Right hindlimb (tissue), 1 donor: ENCODE measurements around the gene TPD52L1.
"Not testable (repeated sequence)": the region's sequence is repeated elsewhere in the genome, so short reads cannot be mapped to it uniquely, and the experiment has no call there.

Experiments
- DNase-seq: peaks from one replicate; pipeline ENCODE4 v3.0.0-alpha.2; 2018

The TPD52L1 gene

GRCh38 chr6:125277838-125278237, 124.3 kb downstream of the TPD52L1 start:
- DNase-seq = no peak

GRCh38 chr6:125279961-125280360, 126.4 kb downstream of the TPD52L1 start:
- DNase-seq = no peak

GRCh38 chr6:125280370-125281035, 126.9 kb downstream of the TPD52L1 start:
- DNase-seq = not testable (repeated sequence)

GRCh38 chr6:125282470-125282869, 128.9 kb downstream of the TPD52L1 start:
- not testable (repeated sequence) for DNase-seq

GRCh38 chr6:125285353-125285752, 131.8 kb downstream of the TPD52L1 start:
- DNase-seq = no peak

DNA sequence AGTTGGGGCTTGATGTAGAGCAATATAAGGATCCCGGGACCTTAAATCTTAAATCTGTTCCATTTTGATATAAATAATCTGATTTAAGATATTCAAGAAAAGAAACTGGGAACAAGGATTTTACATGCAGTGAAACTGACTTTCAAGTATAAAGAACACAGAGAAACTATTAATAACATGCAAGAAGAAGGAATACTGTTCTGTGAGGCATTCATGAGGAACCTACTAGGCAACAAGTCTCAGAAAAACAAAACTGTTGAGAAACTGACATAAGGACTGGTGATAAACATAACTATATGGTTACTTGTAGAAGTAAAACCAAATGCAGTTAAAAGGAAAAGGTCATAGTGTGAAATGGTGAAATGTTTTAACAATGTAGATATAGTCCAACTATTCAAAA, 132.4 kb downstream of the TPD52L1 start:
- DNase-seq = no peak

GRCh38 chr6:125287718-125288117, 134.1 kb downstream of the TPD52L1 start:
- DNase-seq = no peak

- DNase-seq = no peak
These were observed 140.0 kb downstream of the TPD52L1 start for GRCh38 chr6:125293587-125293986.

GRCh38 chr6:125294036-125294435, 140.5 kb downstream of the TPD52L1 start:
- DNase-seq = no peak

DNA sequence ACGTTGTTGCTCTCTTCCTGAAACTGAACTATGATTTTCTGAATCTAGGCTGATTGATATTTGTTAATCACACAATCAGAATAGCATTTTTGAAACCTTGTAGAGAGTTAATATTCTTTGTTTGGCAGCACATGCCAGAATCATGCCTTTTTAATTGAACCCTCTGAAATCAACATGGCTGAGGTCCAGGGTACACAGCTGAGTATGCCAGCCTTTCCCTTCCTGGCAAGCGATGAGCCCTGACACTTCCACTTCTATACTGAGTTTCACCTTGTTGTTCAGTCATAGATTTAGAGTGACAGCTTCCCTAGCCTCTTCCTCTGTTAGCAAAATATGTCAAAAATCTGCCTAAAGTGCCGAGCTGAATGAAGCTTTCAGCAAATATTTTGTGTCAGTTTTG, 141.4 kb downstream of the TPD52L1 start:
- DNase-seq = no peak

- no peak for DNase-seq
These were observed 142.9 kb downstream of the TPD52L1 start for GRCh38 chr6:125296471-125296870.

DNA sequence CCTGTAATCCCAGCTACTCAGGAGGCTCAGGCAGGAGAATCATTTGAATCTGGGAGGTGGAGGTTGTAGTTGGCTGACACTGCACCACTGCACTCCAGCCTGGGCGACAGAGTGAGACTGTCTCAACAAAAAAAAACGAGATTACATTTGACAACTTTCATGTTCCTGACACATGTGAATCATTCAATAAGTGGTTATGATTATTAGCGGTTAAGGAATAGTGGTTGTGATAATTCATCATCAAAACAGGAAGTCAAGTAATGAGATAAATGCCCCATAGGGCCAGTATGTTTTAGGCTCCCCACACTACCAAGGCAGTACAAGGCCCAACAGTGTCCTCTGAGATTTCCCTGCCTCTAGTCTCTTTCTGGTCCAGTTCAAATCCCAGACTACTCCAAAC, 145.7 kb downstream of the TPD52L1 start:
- DNase-seq = no peak

DNA sequence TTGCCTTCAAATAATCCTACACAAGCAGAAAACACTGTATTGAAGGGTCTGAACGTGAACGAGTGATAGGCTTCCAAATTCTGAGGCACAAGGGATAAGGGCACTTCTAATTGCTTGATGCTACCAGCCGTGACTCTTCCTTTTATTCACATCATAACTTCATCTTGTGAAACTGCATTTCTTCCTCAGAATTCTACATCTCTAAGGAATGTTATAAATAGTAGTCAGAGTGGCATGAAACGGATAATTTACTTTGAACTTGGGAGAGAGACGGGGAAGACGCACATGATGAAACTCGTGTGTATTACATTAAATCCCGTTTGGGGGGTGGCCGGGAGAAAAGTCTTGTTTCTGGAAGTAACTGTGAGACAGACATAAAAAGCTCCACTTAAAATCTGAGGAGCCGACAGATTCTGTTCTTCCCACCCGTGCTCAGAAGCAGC, 147.4 kb downstream of the TPD52L1 start:
- no peak for DNase-seq

DNA sequence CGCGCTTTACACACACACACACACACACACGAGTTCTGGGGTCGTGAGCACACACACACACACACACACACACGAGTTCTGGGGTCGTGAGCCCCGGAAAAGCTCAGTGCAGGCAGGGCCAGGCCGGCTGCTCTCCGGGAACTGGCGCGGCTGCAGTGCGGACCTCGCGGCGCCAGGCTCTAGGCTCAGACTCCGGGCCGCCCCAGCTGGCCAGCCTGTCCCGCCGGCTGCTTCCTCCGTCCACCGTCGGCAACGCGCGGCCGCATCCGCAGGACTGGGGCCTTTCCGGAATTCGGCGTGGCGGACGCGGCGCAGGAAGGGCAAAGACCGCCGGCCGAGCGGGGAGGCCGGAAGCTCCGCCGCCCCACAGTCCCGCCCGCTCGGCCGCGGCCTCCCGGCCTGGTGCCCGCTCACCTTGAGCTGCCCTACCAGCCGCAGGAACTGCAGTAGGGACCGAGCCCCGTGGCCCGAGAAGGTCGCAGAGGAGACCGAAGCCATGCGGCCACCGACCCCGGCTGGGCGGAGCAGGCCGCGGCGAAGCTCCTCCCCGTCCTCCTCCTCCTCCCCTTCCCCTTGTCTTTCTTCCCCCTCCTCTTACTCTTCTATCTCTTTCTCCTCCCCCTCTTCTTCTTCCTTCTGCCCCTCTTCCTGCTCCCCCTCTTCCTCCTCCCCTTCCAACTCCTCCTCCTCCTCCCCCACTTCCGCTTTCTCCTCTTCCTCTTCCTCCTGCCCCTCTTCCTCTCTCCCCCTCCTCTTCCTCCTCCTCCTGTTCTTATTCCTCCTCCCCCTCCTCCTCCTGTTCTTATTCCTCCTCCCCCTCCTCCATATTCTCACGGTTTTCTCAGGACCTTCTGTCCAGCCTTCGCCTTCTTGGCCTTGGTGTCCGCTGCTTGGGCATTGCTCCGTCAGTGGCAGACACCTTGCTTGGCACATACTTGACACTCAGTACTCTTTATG, 148.1 kb downstream of the TPD52L1 start, which contains the start of gene HDDC2:
Gene HDDC2 (minus strand): TSS at position 533 of the 957 bp plus-strand sequence. CDS start 35 bp downstream, at position 498.
- peak; percentile 84 for DNase-seq

GRCh38 chr6:125302840-125303511, 149.4 kb downstream of the TPD52L1 start:
- DNase-seq = no peak

- DNase-seq = no peak
These were observed 149.9 kb downstream of the TPD52L1 start for GRCh38 chr6:125303512-125303854.

GRCh38 chr6:125304970-125305660, 151.5 kb downstream of the TPD52L1 start:
- no peak for DNase-seq

DNA sequence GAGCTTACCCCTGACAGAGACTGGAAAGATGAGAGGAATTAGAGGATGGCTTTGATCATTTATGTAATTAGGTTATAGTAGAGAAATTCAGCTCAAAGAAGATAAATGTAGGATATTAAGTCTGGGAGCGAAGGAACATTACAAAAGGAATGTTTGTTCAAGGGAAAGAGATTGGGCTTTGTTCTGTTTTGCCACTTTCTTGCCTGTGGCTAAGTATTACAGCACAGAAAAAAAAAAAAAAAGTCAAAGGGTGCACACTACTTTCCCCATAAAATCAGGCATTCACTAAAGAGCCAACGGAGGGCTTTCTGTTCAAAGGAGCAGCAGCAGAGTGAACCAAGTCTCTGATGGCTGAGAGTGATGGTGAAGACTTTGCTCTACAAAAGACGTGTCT, 153.2 kb downstream of the TPD52L1 start:
- DNase-seq = no peak

- no peak for DNase-seq
These were observed 153.7 kb downstream of the TPD52L1 start for GRCh38 chr6:125307150-125307838.

- DNase-seq = no peak
These were observed 154.5 kb downstream of the TPD52L1 start for GRCh38 chr6:125307964-125308615.

DNA sequence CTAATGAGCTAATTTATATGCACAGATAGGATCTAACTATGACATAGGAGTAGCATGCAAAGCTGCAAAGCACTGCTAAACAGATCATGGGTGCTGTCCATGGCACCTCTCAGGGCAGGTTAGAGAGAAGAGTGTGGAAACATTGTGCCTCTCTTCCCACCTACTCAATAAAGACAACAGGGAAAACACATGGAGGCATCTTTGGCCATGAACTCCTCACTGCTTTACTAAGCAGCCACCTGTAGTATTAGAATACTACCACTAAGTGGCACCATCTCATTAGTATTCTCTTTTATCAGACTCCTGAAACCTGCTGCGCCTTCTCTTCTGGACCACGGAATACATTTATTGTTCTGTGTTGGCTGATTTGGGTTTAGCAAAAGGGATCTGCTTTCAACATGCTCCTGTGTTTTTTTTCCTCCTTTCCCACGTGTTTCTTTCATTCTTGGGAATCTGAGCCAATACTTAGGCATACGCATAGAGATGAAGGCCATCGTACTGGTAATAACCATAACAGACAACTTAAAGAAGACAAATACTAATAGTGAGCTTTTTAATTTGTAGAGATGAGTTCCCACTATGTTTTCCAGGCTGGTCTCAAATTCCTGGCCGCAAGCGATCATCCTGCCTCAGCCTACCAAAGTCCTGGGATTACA, 157.5 kb downstream of the TPD52L1 start:
- peak; percentile 20 for DNase-seq
